H9 (cell line): ENCODE results near the gene FTO. TPM values are rescaled to one million over a fixed set of nuclear protein-coding genes. Genes with fewer than 3 reads are reported as not detected.

Source experiments
- DNase-seq: peaks from one replicate; pipeline ENCODE4 v3.0.0-alpha.2; 2017
- H2AFZ ChIP-seq: one replicate; pipeline ENCODE4 v1.6.1; 2013; ENCODE audit warnings: mild to moderate bottlenecking, low read length, control low read depth, moderate library complexity
- H2AK5ac ChIP-seq: 2 replicates; pipeline ENCODE4 v1.6.1; 2013; ENCODE audit warnings: low read length, control low read depth, mixed read lengths; ENCODE audit not compliant: insufficient read length
- H2BK120ac ChIP-seq: one replicate; pipeline ENCODE4 v1.6.1; 2013; ENCODE audit warnings: low read depth, mild to moderate bottlenecking, low read length, control low read depth, inconsistent platforms; ENCODE audit not compliant: poor library complexity, severe bottlenecking
- H2BK12ac ChIP-seq: 2 replicates; pipeline ENCODE4 v1.6.1; 2013; ENCODE audit warnings: low read length, control low read depth, mixed read lengths, low read depth; ENCODE audit not compliant: insufficient read length
- H2BK15ac ChIP-seq: 2 replicates; pipeline ENCODE4 v1.6.1; 2013; ENCODE audit warnings: low read depth, low read length, control low read depth
- H2BK20ac ChIP-seq: one replicate; pipeline ENCODE4 v1.6.1; 2013; ENCODE audit warnings: low read depth, mild to moderate bottlenecking, low read length, control low read depth, inconsistent platforms; ENCODE audit not compliant: poor library complexity, severe bottlenecking
- H2BK5ac ChIP-seq: 2 replicates; pipeline ENCODE4 v1.6.1; 2013; ENCODE audit warnings: low read length, control low read depth, mixed read lengths; ENCODE audit not compliant: insufficient read length
- H3K14ac ChIP-seq: 2 replicates; pipeline ENCODE4 v1.6.1; 2013; ENCODE audit warnings: low read length, control low read depth; ENCODE audit not compliant: insufficient read depth
- H3K18ac ChIP-seq: 2 replicates; pipeline ENCODE4 v1.6.1; 2013; ENCODE audit warnings: low read depth, mild to moderate bottlenecking, mixed read lengths, low read length, control low read depth; ENCODE audit not compliant: insufficient read length
- H3K23ac ChIP-seq: 2 replicates; pipeline ENCODE4 v1.6.1; 2013; ENCODE audit warnings: low read length, control low read depth, mixed read lengths, low read depth; ENCODE audit not compliant: insufficient read length
- H3K23me2 ChIP-seq: 2 replicates; pipeline ENCODE4 v1.6.1; 2013; ENCODE audit warnings: low read depth, mild to moderate bottlenecking, mixed read lengths, low read length, control low read depth; ENCODE audit not compliant: insufficient read length, poor library complexity, severe bottlenecking
- H3K27ac ChIP-seq: 2 replicates; pipeline ENCODE4 v1.5.1; 2013; ENCODE audit warnings: low read length, control low read depth, mixed read lengths, low read depth; ENCODE audit not compliant: insufficient read length
- H3K27me3 ChIP-seq: 2 replicates; pipeline ENCODE4 v1.6.1; 2013; ENCODE audit warnings: low read length, control low read depth, inconsistent platforms; ENCODE audit not compliant: insufficient read depth
- H3K4ac ChIP-seq: 2 replicates; pipeline ENCODE4 v1.6.1; 2013; ENCODE audit warnings: low read depth, mild to moderate bottlenecking, control low read depth, inconsistent platforms, low read length, moderate library complexity
- H3K4me1 ChIP-seq: 2 replicates; pipeline ENCODE4 v1.6.1; 2013; ENCODE audit warnings: low read length, control low read depth, inconsistent platforms; ENCODE audit not compliant: insufficient read depth
- H3K4me2 ChIP-seq: 2 replicates; pipeline ENCODE4 v1.6.1; 2013; ENCODE audit warnings: low read length, control low read depth, mixed read lengths; ENCODE audit not compliant: insufficient read length, insufficient read depth
- H3K56ac ChIP-seq: 2 replicates; pipeline ENCODE4 v1.6.1; 2013; ENCODE audit warnings: low read depth, mild to moderate bottlenecking, mixed read lengths, low read length, control low read depth; ENCODE audit not compliant: insufficient read length
- H3K79me1 ChIP-seq: 2 replicates; pipeline ENCODE4 v1.6.1; 2013; ENCODE audit warnings: low read depth, mild to moderate bottlenecking, moderate library complexity, low read length, control low read depth, inconsistent platforms; ENCODE audit not compliant: insufficient read depth, poor library complexity, severe bottlenecking
- H3K79me2 ChIP-seq: 2 replicates; pipeline ENCODE4 v1.6.1; 2013; ENCODE audit warnings: low read length, control low read depth, inconsistent platforms; ENCODE audit not compliant: insufficient read depth
- H3K9ac ChIP-seq: 2 replicates; pipeline ENCODE4 v1.6.1; 2013; ENCODE audit warnings: low read length, control low read depth, mixed read lengths; ENCODE audit not compliant: insufficient read length; ENCODE audit errors: extremely low read depth
- H3K9me3 ChIP-seq: one replicate; pipeline ENCODE4 v1.6.1; 2013; ENCODE audit warnings: low read depth, low read length, inconsistent platforms; ENCODE audit not compliant: control insufficient read depth
- H3T11ph ChIP-seq: one replicate; pipeline ENCODE4 v1.6.1; 2013; ENCODE audit warnings: mild to moderate bottlenecking, low read length, control low read depth, inconsistent platforms
- H4K20me1 ChIP-seq: one replicate; pipeline ENCODE4 v1.6.1; 2013; ENCODE audit not compliant: control insufficient read depth, insufficient read length, insufficient read depth
- H4K5ac ChIP-seq: 2 replicates; pipeline ENCODE4 v1.6.1; 2013; ENCODE audit warnings: low read depth, mild to moderate bottlenecking, mixed read lengths, low read length, control low read depth; ENCODE audit not compliant: insufficient read length
- H4K8ac ChIP-seq: replicated peaks from 2 replicates; pipeline ENCODE4 v1.6.1; 2013; ENCODE audit warnings: low read length, control low read depth, mixed read lengths, low read depth; ENCODE audit not compliant: insufficient read length
- H4K91ac ChIP-seq: 2 replicates; pipeline ENCODE4 v1.6.1; 2013; ENCODE audit warnings: low read depth, mild to moderate bottlenecking, moderate library complexity, mixed read lengths, low read length, control low read depth; ENCODE audit not compliant: insufficient read length
- H3K27ac Mint-ChIP-seq, 3 experiments: 2 replicates in 2 of 3; 3 replicates in 1 of 3; pipeline ENCODE4 v1.8.0; 2020 to 2021; ENCODE audit warnings: mixed read lengths in 3 of 3, mild to moderate bottlenecking in 1 of 3, moderate library complexity in 1 of 3
- H3K27me3 Mint-ChIP-seq: 2 replicates; pipeline ENCODE4 v1.8.0; 2021; ENCODE audit warnings: low read depth, mild to moderate bottlenecking, moderate library complexity, mixed read lengths
- H3K36me3 Mint-ChIP-seq, 3 experiments: 2 replicates in 2 of 3; 3 replicates in 1 of 3; pipeline ENCODE4 v1.8.0; 2020 to 2021; ENCODE audit warnings: low read depth in 3 of 3, mixed read lengths in 3 of 3; ENCODE audit not compliant: insufficient read depth in 1 of 3
- H3K4me1 Mint-ChIP-seq, 2 experiments: 2 replicates each; pipeline ENCODE4 v1.8.0; 2020; ENCODE audit warnings: mixed read lengths in 2 of 2
- H3K4me3 Mint-ChIP-seq, 2 experiments: 2 replicates in 1 of 2; 3 replicates in 1 of 2; pipeline ENCODE4 v1.8.0; 2020 to 2021; ENCODE audit warnings: mild to moderate bottlenecking in 2 of 2, mixed read lengths in 2 of 2, moderate library complexity in 1 of 2
- H3K9me3 Mint-ChIP-seq, 2 experiments: 2 replicates in 1 of 2; 3 replicates in 1 of 2; pipeline ENCODE4 v1.8.0; 2020; ENCODE audit warnings: mild to moderate bottlenecking in 2 of 2, mixed read lengths in 2 of 2, moderate library complexity in 1 of 2
- WGBS: extraction: QIAGEN DNeasy Blood & Tissue Kit; methylation state at CpG from one replicate; pipeline ENCODE4 v1.1.7; 2013; ENCODE audit warnings: missing lambda C conversion rate, low lambda C conversion rate, mixed read lengths; ENCODE audit not compliant: insufficient read length; ENCODE audit errors: extremely low coverage; 5-methylcytosine and 5-hydroxymethylcytosine counted together
- total RNA-seq: library from RNA; stranded (reverse); gene quantifications from 2 replicates; pipeline ENCODE4 v1.2.1, GENCODE V29; 2021
- TF ChIP-seq, protein P1 (sequence below): fragments of 200-600 bp; sonication (generic); conservative IDR thresholded peaks from 3 replicates; pipeline ENCODE4 v1.8.0; 2021; ENCODE audit warnings: antibody characterized with exemption, mild to moderate bottlenecking

Gene FTO
- total RNA-seq, 1 experiment from 2014 or later = 67.9 TPM

DNA sequence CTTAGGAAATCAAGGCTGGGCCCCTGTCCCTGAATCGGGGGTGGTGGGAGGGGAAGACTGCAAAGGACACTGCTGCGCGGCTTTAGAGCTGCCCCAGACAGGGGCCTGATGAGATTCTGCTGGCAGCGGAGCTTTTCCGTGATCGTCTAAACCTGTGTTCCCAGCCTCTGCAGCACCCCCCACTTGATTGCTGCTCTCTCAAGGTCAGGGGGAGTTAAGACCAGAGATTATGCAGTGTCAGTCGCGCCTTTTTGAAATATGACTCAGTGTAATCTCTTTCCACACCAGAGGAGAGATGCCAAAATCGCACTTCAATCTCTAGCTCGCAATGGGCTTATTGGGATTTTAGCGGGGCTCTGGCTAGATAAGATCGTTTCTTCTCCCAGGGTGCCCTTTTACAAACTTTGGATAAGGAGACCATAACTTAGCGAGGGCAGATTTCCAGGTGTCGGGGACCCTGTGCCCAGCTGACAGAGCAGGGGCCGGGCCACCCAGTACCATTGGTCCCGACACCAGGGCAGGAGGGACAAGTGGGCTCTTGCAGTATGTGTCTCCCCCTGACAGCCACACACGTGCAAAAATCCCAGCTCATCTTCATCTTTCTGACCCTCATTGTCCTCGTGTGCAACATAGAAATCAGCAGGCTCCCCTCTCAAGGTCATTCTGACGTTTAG, 495.7 kb downstream of the FTO start:
- no peak overlapping the region for H4K8ac ChIP-seq
- Mint-ChIP-seq H3K9me3 (no peaks in the 10 kb centered on the region; a peak in 1 of 5 replicates), H3K4me3 (no peak overlapping the region), H3K4me1 (peaks cover 5 to 11% of the 10 kb centered on the region in 2 experiments), H3K27me3 (peaks cover 6% of the 10 kb centered on the region; the same call in 1 of the 2 replicates), H3K27ac (no peak overlapping the region), H3K36me3 (no peaks in the 10 kb centered on the region; a peak in 1 of 7 replicates)
- no peak overlapping the region for H4K5ac ChIP-seq
- no CpG with 5 or more reads among the region's 19 CpGs for WGBS
- H2BK15ac ChIP-seq = no peak overlapping the region
- no peak overlapping the region for H3K14ac ChIP-seq
- no peak overlapping the region for H2BK20ac ChIP-seq
- no peak overlapping the region for H3K4me2 ChIP-seq
- H3K18ac ChIP-seq = no peak overlapping the region
- TF ChIP-seq, protein P1, sequence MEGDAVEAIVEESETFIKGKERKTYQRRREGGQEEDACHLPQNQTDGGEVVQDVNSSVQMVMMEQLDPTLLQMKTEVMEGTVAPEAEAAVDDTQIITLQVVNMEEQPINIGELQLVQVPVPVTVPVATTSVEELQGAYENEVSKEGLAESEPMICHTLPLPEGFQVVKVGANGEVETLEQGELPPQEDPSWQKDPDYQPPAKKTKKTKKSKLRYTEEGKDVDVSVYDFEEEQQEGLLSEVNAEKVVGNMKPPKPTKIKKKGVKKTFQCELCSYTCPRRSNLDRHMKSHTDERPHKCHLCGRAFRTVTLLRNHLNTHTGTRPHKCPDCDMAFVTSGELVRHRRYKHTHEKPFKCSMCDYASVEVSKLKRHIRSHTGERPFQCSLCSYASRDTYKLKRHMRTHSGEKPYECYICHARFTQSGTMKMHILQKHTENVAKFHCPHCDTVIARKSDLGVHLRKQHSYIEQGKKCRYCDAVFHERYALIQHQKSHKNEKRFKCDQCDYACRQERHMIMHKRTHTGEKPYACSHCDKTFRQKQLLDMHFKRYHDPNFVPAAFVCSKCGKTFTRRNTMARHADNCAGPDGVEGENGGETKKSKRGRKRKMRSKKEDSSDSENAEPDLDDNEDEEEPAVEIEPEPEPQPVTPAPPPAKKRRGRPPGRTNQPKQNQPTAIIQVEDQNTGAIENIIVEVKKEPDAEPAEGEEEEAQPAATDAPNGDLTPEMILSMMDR = no peak
- H3K56ac ChIP-seq = no peak overlapping the region
- no peak overlapping the region for H4K91ac ChIP-seq
- H3K79me2 ChIP-seq = no peaks in the 10 kb centered on the region
- no peak overlapping the region for H2BK5ac ChIP-seq
- no peak overlapping the region for H3K23ac ChIP-seq
- H3K4me1 ChIP-seq = no peaks in the 10 kb centered on the region
- no peak for DNase-seq
- no peaks in the 10 kb centered on the region for H3K23me2 ChIP-seq
- H3K9me3 ChIP-seq = no peaks in the 10 kb centered on the region
- H2BK12ac ChIP-seq = no peak overlapping the region
- no peak overlapping the region for H2AFZ ChIP-seq
- no peaks in the 10 kb centered on the region for H4K20me1 ChIP-seq
- no peaks in the 10 kb centered on the region for H3K27me3 ChIP-seq
- H3K4ac ChIP-seq = no peak overlapping the region
- H2AK5ac ChIP-seq = no peak overlapping the region
- H3K9ac ChIP-seq = no peak overlapping the region
- no peaks in the 10 kb centered on the region for H3K79me1 ChIP-seq
- H2BK120ac ChIP-seq = no peak overlapping the region
- H3T11ph ChIP-seq = no peak overlapping the region
- H3K27ac ChIP-seq = no peak overlapping the region
